Measurements from ENCODE around the gene TMEM63A.
A peak's percentile ranks its signal among the peaks of the same experiment; 100 is the strongest.

TMEM63A gene

GRCh38 chr1:225883616-225884265 is 1.6 kb upstream of the TMEM63A start:
- no peak for DNase-seq

- peak; percentile 50 for DNase-seq
These were observed 775 bp upstream of the TMEM63A start for GRCh38 chr1:225882694-225883615.

GRCh38 chr1:225881081-225881958 is 860 bp downstream of the TMEM63A start:
- no peak for DNase-seq

- DNase-seq, result no peak
These were observed 1.5 kb downstream of the TMEM63A start for GRCh38 chr1:225880636-225881035.

- no peak for DNase-seq
These were observed 2.0 kb downstream of the TMEM63A start for GRCh38 chr1:225880222-225880588.

- no peak for DNase-seq
These were observed 2.5 kb downstream of the TMEM63A start for GRCh38 chr1:225879521-225880221.

GRCh38 chr1:225878282-225878681 is 3.9 kb downstream of the TMEM63A start:
- DNase-seq, result peak; percentile 39

GRCh38 chr1:225877580-225877979 is 4.6 kb downstream of the TMEM63A start:
- peak; percentile 65 for DNase-seq

- DNase-seq, result no peak
These were observed 5.2 kb downstream of the TMEM63A start for GRCh38 chr1:225876900-225877510.

GRCh38 chr1:225875044-225875815 is 7.0 kb downstream of the TMEM63A start:
- peak; percentile 33 for DNase-seq

GRCh38 chr1:225874431-225874830 is 7.7 kb downstream of the TMEM63A start:
- no peak for DNase-seq

- no peak for DNase-seq
These were observed 8.8 kb downstream of the TMEM63A start for GRCh38 chr1:225873281-225873850.

- no peak for DNase-seq
These were observed 10.1 kb downstream of the TMEM63A start for GRCh38 chr1:225872075-225872430.

GRCh38 chr1:225871359-225872074 is 10.7 kb downstream of the TMEM63A start:
- DNase-seq, result peak; percentile 98

GRCh38 chr1:225870911-225871310 is 11.3 kb downstream of the TMEM63A start:
- DNase-seq, result peak; percentile 85

GRCh38 chr1:225868631-225869330 is 13.4 kb downstream of the TMEM63A start:
- no peak for DNase-seq

GRCh38 chr1:225866981-225867380 is 15.2 kb downstream of the TMEM63A start:
- no peak for DNase-seq

- no peak for DNase-seq
These were observed 15.9 kb downstream of the TMEM63A start for GRCh38 chr1:225866061-225866837.

GRCh38 chr1:225865514-225865913 is 16.7 kb downstream of the TMEM63A start:
- no peak for DNase-seq

All from NCI-H69 (cell line).